HepG2 (cell line): Measurements from ENCODE around the gene HSP90AB1. TPM values are rescaled to one million over a fixed set of nuclear protein-coding genes. Genes with fewer than 3 reads are reported as not detected.

ENCODE experiments used
- ATAC-seq: fragments of 200-7000 bp; cut with Tn5 transposase; 3 replicates; pipeline ENCODE4 v1.9.1; 2020; ENCODE audit warnings: mild to moderate bottlenecking, moderate library complexity
- BruUV-seq: library from RNA; stranded (reverse); fragments of 400-500 nt; replicated peaks from 2 replicates; lab custom pipeline; 2021; lab: Mats Ljungman, UMichigan
- CTCF ChIA-PET: fragments of 300-600 bp; formaldehyde crosslinking; extraction: SDS; loops from one replicate; lab custom pipeline; 2021; ENCODE audit warnings: low total read pairs, inconsistent platforms, low intra/inter-chr PET ratio; lab: Yijun Ruan, JAX
- POLR2A ChIA-PET: fragments of 350-600 bp; sonication (Branson Sonifier 250); formaldehyde crosslinking; loops from one replicate; lab custom pipeline; 2020; ENCODE audit warnings: antibody characterized with exemption, inconsistent platforms; lab: Yijun Ruan, JAX
- DNase-seq: peaks from one replicate; pipeline ENCODE4 v3.0.0-alpha.2; 2015; ENCODE audit warnings: low spot score
- FAIRE-seq: peaks from 3 replicates; lab custom pipeline; 2011; peaks lifted over from hg19 to GRCh38; lab: Jason Lieb, UNC
- H2AFZ ChIP-seq: one replicate; pipeline ENCODE4 v1.6.1; 2011; ENCODE audit warnings: low read length, inconsistent platforms
- H3K27ac ChIP-seq: fragments of 300-600 bp; 3 replicates; pipeline ENCODE4 v1.8.0; 2011; ENCODE audit warnings: mixed run types, mild to moderate bottlenecking, mixed read lengths, low read length, inconsistent platforms; ENCODE audit not compliant: insufficient read depth; ENCODE audit errors: extremely low read length
- H3K27me3 ChIP-seq, 2 experiments: fragments of 200-600 bp in 1 of 2; 2 replicates in 1 of 2; 3 replicates in 1 of 2; pipeline versions ENCODE4 v1.6.0 to v1.8.0; 2011; ENCODE audit warnings: low read length in 2 of 2, mild to moderate bottlenecking in 2 of 2, moderate library complexity in 2 of 2, inconsistent platforms in 1 of 2; ENCODE audit not compliant: insufficient read depth in 2 of 2, control insufficient read depth in 1 of 2
- H3K36me3 ChIP-seq, 2 experiments: fragments of 200-600 bp in 1 of 2; replicated peaks in 1 of 2; 2 replicates in 1 of 2; 3 replicates in 1 of 2; pipeline versions ENCODE4 v1.5.1 to v1.8.0; 2011; ENCODE audit warnings: low read length in 2 of 2, inconsistent platforms in 1 of 2; ENCODE audit not compliant: insufficient read depth in 2 of 2, control insufficient read depth in 1 of 2
- H3K4me1 ChIP-seq: 2 replicates; pipeline ENCODE4 v1.5.1; 2012; ENCODE audit warnings: low read length, inconsistent platforms; ENCODE audit not compliant: insufficient read depth
- H3K4me2 ChIP-seq: 2 replicates; pipeline ENCODE4 v1.6.0; 2011; ENCODE audit warnings: low read depth, low read length, inconsistent platforms
- H3K4me3 ChIP-seq, 3 experiments: fragments of 200-600 bp in 1 of 3; sonication (generic), shearing (Covaris generic) in 1 of 3; replicated peaks in 1 of 3; 2 replicates each; pipeline ENCODE4 v1.5.1; 2011 to 2016; ENCODE audit warnings: low read length in 3 of 3, inconsistent platforms in 2 of 3, low read depth in 2 of 3, mild to moderate bottlenecking in 2 of 3, control low read depth in 1 of 3, mixed read lengths in 1 of 3; ENCODE audit not compliant: insufficient read depth in 1 of 3
- H3K79me2 ChIP-seq: one replicate; pipeline ENCODE4 v1.6.1; 2011; ENCODE audit warnings: low read length, inconsistent platforms; ENCODE audit not compliant: insufficient read depth
- H3K9ac ChIP-seq: 2 replicates; pipeline ENCODE4 v1.6.0; 2011; ENCODE audit warnings: mild to moderate bottlenecking, low read depth, low read length, inconsistent platforms; ENCODE audit not compliant: insufficient read depth
- H3K9me3 ChIP-seq: 2 replicates; pipeline ENCODE4 v1.5.1; 2012; ENCODE audit warnings: mild to moderate bottlenecking, low read length
- H4K20me1 ChIP-seq: 2 replicates; pipeline ENCODE4 v1.6.0; 2011; ENCODE audit warnings: inconsistent platforms, mild to moderate bottlenecking, low read length, moderate library complexity; ENCODE audit not compliant: insufficient read depth
- CBX2 ChIP-seq, 2 experiments: fragments of 200-600 bp in 1 of 2; sonication (generic); formaldehyde crosslinking in 1 of 2; IDR thresholded peaks; 2 replicates each; pipeline versions ENCODE4 v1.7.0 to v1.8.1; 2018 to 2022; ENCODE audit warnings: low read depth in 2 of 2, low read length in 1 of 2, mild to moderate bottlenecking in 1 of 2, missing genetic modification reagents in 1 of 2
- FOXA3 ChIP-seq: IDR thresholded peaks from 2 replicates; pipeline ENCODE4 v1.6.1; 2016; ENCODE audit warnings: missing genetic modification reagents, missing compliant biosample characterization
- FOXM1 ChIP-seq: sonication (generic); formaldehyde crosslinking; IDR thresholded peaks from 2 replicates; pipeline ENCODE4 v1.5.0; 2020; ENCODE audit warnings: missing genetic modification reagents
- HNRNPL ChIP-seq: fragments of 200-400 bp; formaldehyde crosslinking; IDR thresholded peaks from 2 replicates; pipeline ENCODE4 v1.6.1; 2017; ENCODE audit warnings: mild to moderate bottlenecking, low read depth, low read length
- KMT2B ChIP-seq: IDR thresholded peaks from 2 replicates; pipeline ENCODE4 v1.6.1; 2016; ENCODE audit warnings: missing genetic modification reagents, missing compliant biosample characterization
- MATR3 ChIP-seq: sonication (generic); formaldehyde crosslinking; IDR thresholded peaks from 2 replicates; pipeline ENCODE4 v1.4.0; 2020; ENCODE audit warnings: missing genetic modification reagents
- ZBTB39 ChIP-seq: sonication (generic); formaldehyde crosslinking; IDR thresholded peaks from 2 replicates; pipeline ENCODE4 v1.5.0; 2020; ENCODE audit warnings: missing genetic modification reagents
- ZXDC ChIP-seq: sonication (generic); formaldehyde crosslinking; IDR thresholded peaks from 2 replicates; pipeline ENCODE4 v1.5.0; 2020; ENCODE audit warnings: mild to moderate bottlenecking, missing genetic modification reagents
- WGBS: methylation state at CpG from one replicate; pipeline ENCODE4 v1.1.6; 2017; ENCODE audit warnings: low lambda C conversion rate; 5-methylcytosine and 5-hydroxymethylcytosine counted together
- in situ Hi-C: cut with HindIII; loops from 2 replicates; pipeline ENCODE4 v1.10.0; 2017; ENCODE audit warnings: low pct_unique_long_range_greater_than_20kb; ENCODE audit not compliant: extremely low pct_ligation_motif_present
- intact Hi-C: fragments of 100-400 bp; cut with micrococcal nuclease; formaldehyde crosslinking; loops from one replicate; pipeline ENCODE4 v1.10.0; 2022; ENCODE audit not compliant: unreplicated experiment
- polyA plus RNA-seq, 8 experiments: library from polyadenylated mRNA; depleted of rRNA in 3 of 8; stranded (reverse) in 7 of 8; unstranded in 1 of 8; fragments of >200 nt; fragmentation: Illumina TruSeq in 4 of 8; extraction: Trizol in 4 of 8; gene quantifications; 2 replicates each; pipeline versions ENCODE4 v1.2.1 to v1.2.3, GENCODE V29; 2011 to 2016; ENCODE audit warnings: low read depth in 4 of 8, missing spikeins in 1 of 8, mixed read lengths in 1 of 8; ENCODE audit not compliant: insufficient read depth in 1 of 8
- total RNA-seq, 5 experiments: library from RNA; depleted of rRNA; stranded (reverse); fragments of >200 nt; fragmentation: Illumina TruSeq; extraction: Trizol; gene quantifications; 2 replicates each; pipeline ENCODE4 v1.2.3, GENCODE V29; 2016; ENCODE audit warnings: low read depth in 1 of 5

HSP90AB1 gene
- total and polyA plus RNA-seq, 2 of the 13 experiments (the other 11 are each of a cell fraction or from before 2014, with no cell fraction given): 1,325 to 1,472 TPM

GRCh38 chr6:44278774-44279697, 32.1 kb downstream of the HSP90AB1 start:
- CTCF ChIA-PET: no interaction called here

More at GRCh38 chr6:44278774-44279697, 32.1 kb downstream of the HSP90AB1 start:
- peaks cover 28% of the 10 kb centered on the region for H3K4me1 ChIP-seq
- intact Hi-C loops: no loop called here
- TF ChIP-seq ZBTB39 (no peak), CBX2 (IDR thresholded peaks at IDR 0.05; ENCODE audit: low read depth, low read length) (no peak), CBX2 (CRISPR knock-in tag; IDR thresholded peaks at IDR 0.05; ENCODE audit: low read depth) (no peak), ZXDC (no peak), FOXM1 (no peak), FOXA3 (no peak), KMT2B (no peak), MATR3 (no peak), HNRNPL (no peak)
- TF ChIP-seq, all 625 proteins: peak for 0
- POLR2A ChIA-PET: no interaction called here
- no peak overlapping the region for H3K27ac ChIP-seq
- WGBS: 11% methylated on average over 8 of the region's 9 CpGs
- H3K9ac ChIP-seq: no peak overlapping the region
- no peaks in the 10 kb centered on the region for H3K9me3 ChIP-seq
- no peak overlapping the region for H3K4me2 ChIP-seq
- ATAC-seq (no peak), FAIRE-seq (no peak), DNase-seq (no peak)
- no peaks in the 10 kb centered on the region for H3K36me3 ChIP-seq
- no TSS peak for BruUV-seq
- in situ Hi-C loops: no loop called here
- H2AFZ ChIP-seq: no peak overlapping the region
- no peak overlapping the region for H3K4me3 ChIP-seq
- H4K20me1 ChIP-seq: peaks cover 3% of the 10 kb centered on the region; the same call in 1 of the 2 replicates
- H3K27me3 ChIP-seq: peaks cover 29 to 80% of the 10 kb centered on the region in 2 experiments
- no peaks in the 10 kb centered on the region for H3K79me2 ChIP-seq
